GM12873 (cell line): ENCODE data around the gene PAEP.

Experiments used
- CTCF ChIP-seq: IDR thresholded peaks from 2 replicates; pipeline ENCODE4 v1.5.1; 2012; ENCODE audit warnings: low read depth, mild to moderate bottlenecking, moderate library complexity, low read length, control low read depth; ENCODE audit not compliant: insufficient read depth; ENCODE audit errors: missing control alignments

Gene PAEP

GRCh38 chr9:135592625-135593024 lies 31.1 kb downstream of the PAEP start:
- no peak for TF ChIP-seq CTCF

GRCh38 chr9:135596211-135596610 lies 34.7 kb downstream of the PAEP start:
- no peak for TF ChIP-seq CTCF

GRCh38 chr9:135600296-135600817 lies 38.8 kb downstream of the PAEP start:
- TF ChIP-seq CTCF = no peak

GRCh38 chr9:135601988-135602387 lies 40.4 kb downstream of the PAEP start:
- no peak for TF ChIP-seq CTCF

GRCh38 chr9:135602789-135603481 lies 41.4 kb downstream of the PAEP start:
- TF ChIP-seq CTCF = peak; percentile 74

GRCh38 chr9:135604437-135605237 lies 43.1 kb downstream of the PAEP start:
- no peak for TF ChIP-seq CTCF

- no peak for TF ChIP-seq CTCF
These were observed 43.8 kb downstream of the PAEP start for GRCh38 chr9:135605238-135605781.
